Mesodermal cell (in vitro differentiated cells): Measurements from ENCODE around the gene CCDC93.

ENCODE experiments used
- H3K27ac ChIP-seq: 2 replicates; pipeline ENCODE4 v1.7.0; 2013; ENCODE audit warnings: mild to moderate bottlenecking, low read depth, low read length, moderate library complexity; ENCODE audit not compliant: severe bottlenecking
- H3K36me3 ChIP-seq: 2 replicates; pipeline ENCODE4 v1.7.1; 2013; ENCODE audit warnings: mild to moderate bottlenecking, low read length, moderate library complexity; ENCODE audit not compliant: control insufficient read depth, insufficient read depth
- H3K4me1 ChIP-seq: one replicate; pipeline ENCODE4 v1.7.1; 2013; ENCODE audit warnings: mild to moderate bottlenecking, low read length; ENCODE audit not compliant: insufficient read depth, control insufficient read depth, poor library complexity, severe bottlenecking
- H3K4me3 ChIP-seq: 2 replicates; pipeline ENCODE4 v1.7.0; 2013; ENCODE audit warnings: low read length, control low read depth, mild to moderate bottlenecking; ENCODE audit not compliant: insufficient read depth, poor library complexity, severe bottlenecking; ENCODE audit errors: extremely low read depth
- H3K9me3 ChIP-seq: 2 replicates; pipeline ENCODE4 v1.7.1; 2013; ENCODE audit warnings: mild to moderate bottlenecking, low read length, moderate library complexity; ENCODE audit not compliant: control insufficient read depth
- WGBS, 2 experiments: methylation state at CpG; one replicate each; pipeline ENCODE4 v1.1.5; 2013; ENCODE audit warnings: missing lambda C conversion rate in 2 of 2; ENCODE audit not compliant: insufficient coverage in 2 of 2; 5-methylcytosine and 5-hydroxymethylcytosine counted together

CCDC93 gene

GRCh38 chr2:117973498-117974082 is 40.3 kb downstream of the CCDC93 start:
- peaks cover 53% of the 10 kb centered on the region for H3K36me3 ChIP-seq
- WGBS, 2 experiments = 93% methylated on average over 4 to 5 of the region's 9 CpGs

GRCh38 chr2:117972476-117973123 is 41.3 kb downstream of the CCDC93 start:
- H3K4me1 ChIP-seq = peaks cover 7% of the 10 kb centered on the region
- H3K4me3 ChIP-seq = no peak overlapping the region
- H3K9me3 ChIP-seq = no peaks in the 10 kb centered on the region
- WGBS, 2 experiments = 83 to 92% methylated on average over 2 to 4 of the region's 6 CpGs
- peaks cover 56% of the 10 kb centered on the region for H3K36me3 ChIP-seq
- no peak overlapping the region for H3K27ac ChIP-seq

More at GRCh38 chr2:117973498-117974082, 40.3 kb downstream of the CCDC93 start:
- Histone ChIP-seq H3K9me3 (no peaks in the 10 kb centered on the region), H3K27ac (no peak overlapping the region), H3K4me1 (peaks cover 7% of the 10 kb centered on the region), H3K4me3 (no peak overlapping the region)

- Histone ChIP-seq H3K9me3 (no peaks in the 10 kb centered on the region), H3K4me1 (peaks cover 7% of the 10 kb centered on the region), H3K36me3 (peaks cover 37% of the 10 kb centered on the region), H3K4me3 (no peak overlapping the region), H3K27ac (no peak overlapping the region)
- WGBS, 2 experiments = 90 to 100% methylated on average over 1 to 2 of the region's 2 CpGs
These were observed 45.1 kb downstream of the CCDC93 start for GRCh38 chr2:117968722-117969121.

- H3K27ac ChIP-seq = no peak overlapping the region
- peaks cover 33% of the 10 kb centered on the region for H3K36me3 ChIP-seq
- H3K4me1 ChIP-seq = peaks cover 7% of the 10 kb centered on the region
- H3K9me3 ChIP-seq = no peaks in the 10 kb centered on the region
- WGBS, 2 experiments = 83 to 91% methylated on average over 2 to 3 of the region's 4 CpGs
- H3K4me3 ChIP-seq = no peak overlapping the region
These were observed 45.7 kb downstream of the CCDC93 start for GRCh38 chr2:117967977-117968718.

- Histone ChIP-seq H3K36me3 (peaks cover 22% of the 10 kb centered on the region), H3K27ac (no peak overlapping the region), H3K9me3 (no peaks in the 10 kb centered on the region), H3K4me1 (no peaks in the 10 kb centered on the region), H3K4me3 (no peak overlapping the region)
- 100% methylated on average over 1 of the region's 1 CpG; no CpG with 5 or more reads in 1 of the 2 experiments for WGBS, 2 experiments
These were observed 50.4 kb downstream of the CCDC93 start for GRCh38 chr2:117963446-117963845.

- H3K9me3 ChIP-seq = no peaks in the 10 kb centered on the region
- no peak overlapping the region for H3K4me3 ChIP-seq
- no peaks in the 10 kb centered on the region for H3K4me1 ChIP-seq
- 94 to 100% methylated on average over 1 to 2 of the region's 3 CpGs for WGBS, 2 experiments
- no peak overlapping the region for H3K27ac ChIP-seq
- peaks cover 37% of the 10 kb centered on the region for H3K36me3 ChIP-seq
These were observed 52.7 kb downstream of the CCDC93 start for GRCh38 chr2:117961201-117961600.

GRCh38 chr2:117960231-117960630 is 53.6 kb downstream of the CCDC93 start:
- WGBS, 2 experiments = 80% methylated on average over 2 of the region's 4 CpGs; no CpG with 5 or more reads in 1 of the 2 experiments
- H3K4me1 ChIP-seq = no peaks in the 10 kb centered on the region
- H3K36me3 ChIP-seq = peaks cover 42% of the 10 kb centered on the region
- H3K4me3 ChIP-seq = no peak overlapping the region
- no peaks in the 10 kb centered on the region for H3K9me3 ChIP-seq
- no peak overlapping the region for H3K27ac ChIP-seq

- Histone ChIP-seq H3K9me3 (no peaks in the 10 kb centered on the region), H3K36me3 (peaks cover 56% of the 10 kb centered on the region), H3K27ac (no peak overlapping the region), H3K4me1 (no peaks in the 10 kb centered on the region), H3K4me3 (no peak overlapping the region)
- WGBS, 2 experiments = 98 to 100% methylated on average over 5 of the region's 5 CpGs
These were observed 55.7 kb downstream of the CCDC93 start for GRCh38 chr2:117958186-117958585.

GRCh38 chr2:117957616-117958015 is 56.3 kb downstream of the CCDC93 start:
- Histone ChIP-seq H3K4me3 (no peak overlapping the region), H3K4me1 (no peaks in the 10 kb centered on the region), H3K9me3 (no peaks in the 10 kb centered on the region), H3K27ac (no peak overlapping the region), H3K36me3 (peaks cover 57% of the 10 kb centered on the region)
- 89% methylated on average over 1 of the region's 1 CpG; no CpG with 5 or more reads in 1 of the 2 experiments for WGBS, 2 experiments

- WGBS, 2 experiments = 100% methylated on average over 1 of the region's 1 CpG
- Histone ChIP-seq H3K4me1 (peaks cover 7% of the 10 kb centered on the region), H3K9me3 (no peaks in the 10 kb centered on the region), H3K27ac (no peak overlapping the region), H3K36me3 (peaks cover 67% of the 10 kb centered on the region), H3K4me3 (no peak overlapping the region)
These were observed 57.7 kb downstream of the CCDC93 start for GRCh38 chr2:117956036-117956796.
